Measurements from ENCODE around the gene TCEANC. TPM values are rescaled to one million over a fixed set of nuclear protein-coding genes. Genes with fewer than 3 reads are reported as not detected.
"Not testable (repeated sequence)": the region's sequence is repeated elsewhere in the genome, so short reads cannot be mapped to it uniquely, and the experiment has no call there.

TCEANC gene
- total RNA-seq = 0.65 and 3.2 TPM in 2 replicates

GRCh38 chrX:13652850-13653693 is at the start of gene TCEANC:
TCEANC (plus strand) TSS chrX:13653141; CDS start chrX:13662509, 9,368 bp downstream.
- DNase-seq (ENCODE audit: low read depth in 2 of 2) = peak; percentile 98

GRCh38 chrX:13605611-13606010 is 47.3 kb upstream of the TCEANC start:
- no peak for DNase-seq (ENCODE audit: low read depth in 2 of 2)

GRCh38 chrX:13607331-13607995 is 45.5 kb upstream of the TCEANC start:
- DNase-seq (ENCODE audit: low read depth in 2 of 2) = no peak

- no peak for DNase-seq (ENCODE audit: low read depth in 2 of 2)
These were observed 45.0 kb upstream of the TCEANC start for GRCh38 chrX:13607996-13608365.

- no peak for DNase-seq (ENCODE audit: low read depth in 2 of 2)
These were observed 38.8 kb upstream of the TCEANC start for GRCh38 chrX:13614154-13614553.

GRCh38 chrX:13620207-13620606 is 32.7 kb upstream of the TCEANC start:
- DNase-seq (ENCODE audit: low read depth in 2 of 2) = no peak

- no peak for DNase-seq (ENCODE audit: low read depth in 2 of 2)
These were observed 30.5 kb upstream of the TCEANC start for GRCh38 chrX:13622401-13622964.

GRCh38 chrX:13627306-13627705 is 25.6 kb upstream of the TCEANC start:
- no peak for DNase-seq (ENCODE audit: low read depth in 2 of 2)

- not testable (repeated sequence) for DNase-seq (ENCODE audit: low read depth in 2 of 2)
These were observed 15.7 kb upstream of the TCEANC start for GRCh38 chrX:13637224-13637623.

- DNase-seq (ENCODE audit: low read depth in 2 of 2) = no peak
These were observed 14.9 kb upstream of the TCEANC start for GRCh38 chrX:13638021-13638420.

GRCh38 chrX:13638826-13639225 is 14.1 kb upstream of the TCEANC start:
- no peak for DNase-seq (ENCODE audit: low read depth in 2 of 2)

GRCh38 chrX:13641684-13642083 is 11.3 kb upstream of the TCEANC start:
- not testable (repeated sequence) for DNase-seq (ENCODE audit: low read depth in 2 of 2)

- no peak for DNase-seq (ENCODE audit: low read depth in 2 of 2)
These were observed 7.3 kb upstream of the TCEANC start for GRCh38 chrX:13645464-13646153.

GRCh38 chrX:13646154-13646549 is 6.8 kb upstream of the TCEANC start:
- DNase-seq (ENCODE audit: low read depth in 2 of 2) = peak; percentile 64 to 71

- peak; percentile 85 to 91 for DNase-seq (ENCODE audit: low read depth in 2 of 2)
These were observed 5.2 kb upstream of the TCEANC start for GRCh38 chrX:13647709-13648212.

GRCh38 chrX:13648336-13648735 is 4.6 kb upstream of the TCEANC start:
- not testable (repeated sequence) for DNase-seq (ENCODE audit: low read depth in 2 of 2)

- peak in 1 of 2 donors; percentile 45 for DNase-seq (ENCODE audit: low read depth in 2 of 2)
These were observed 3.1 kb upstream of the TCEANC start for GRCh38 chrX:13649838-13650237.

GRCh38 chrX:13650318-13650717 is 2.6 kb upstream of the TCEANC start:
- no peak for DNase-seq (ENCODE audit: low read depth in 2 of 2)

- DNase-seq (ENCODE audit: low read depth in 2 of 2) = peak in 1 of 2 donors; percentile 7
These were observed 1.8 kb upstream of the TCEANC start for GRCh38 chrX:13651150-13651549.

- peak; percentile 3 to 91 for DNase-seq (ENCODE audit: low read depth in 2 of 2)
These were observed 601 bp upstream of the TCEANC start for GRCh38 chrX:13652287-13652793.

GRCh38 chrX:13654116-13654515 is 1.2 kb downstream of the TCEANC start:
- no peak for DNase-seq (ENCODE audit: low read depth in 2 of 2)
